GM13977 (cell line): Measurements from ENCODE around the gene ENAH.

ENCODE experiments used
- DNase-seq: peaks from one replicate; pipeline ENCODE4 v3.0.0; 2012; ENCODE audit warnings: low spot score
- CTCF ChIP-seq: IDR thresholded peaks from 2 replicates; pipeline ENCODE4 v1.5.1; 2012; ENCODE audit warnings: mild to moderate bottlenecking, control low read depth; ENCODE audit not compliant: insufficient read depth; ENCODE audit errors: extremely low read depth, missing control alignments
- in situ Hi-C: fragments of 300-500 bp; cut with MboI; formaldehyde crosslinking; loops from one replicate; pipeline ENCODE4 v1.12.0; 2022; ENCODE audit warnings: low sequenced_read_pairs, low pct_unique_long_range_greater_than_20kb, mixed read lengths, inconsistent platforms; ENCODE audit not compliant: unreplicated experiment

Gene ENAH

GRCh38 chr1:225556694-225557093 lies 96.2 kb downstream of the ENAH start:
- in situ Hi-C loops: no loop called here
- no peak for TF ChIP-seq CTCF
- no peak for DNase-seq

GRCh38 chr1:225555821-225556220 lies 97.1 kb downstream of the ENAH start:
- in situ Hi-C loops: no loop called here
- no peak for DNase-seq
- no peak for TF ChIP-seq CTCF

GRCh38 chr1:225554216-225554812 lies 98.6 kb downstream of the ENAH start:
- TF ChIP-seq CTCF: peak; percentile 47
- peak; percentile 44 for DNase-seq
- in situ Hi-C loops: no loop called here

GRCh38 chr1:225549821-225550220 lies 103.1 kb downstream of the ENAH start:
- no peak for DNase-seq
- in situ Hi-C loops: no loop called here
- no peak for TF ChIP-seq CTCF

GRCh38 chr1:225548140-225548857 lies 104.6 kb downstream of the ENAH start:
- in situ Hi-C loops: no loop called here
- DNase-seq: no peak
- no peak for TF ChIP-seq CTCF

GRCh38 chr1:225545649-225546048 lies 107.3 kb downstream of the ENAH start:
- in situ Hi-C loops: no loop called here
- TF ChIP-seq CTCF: no peak
- DNase-seq: no peak
